ENCODE data around the gene ARHGAP24. TPM values are rescaled to one million over a fixed set of nuclear protein-coding genes. Genes with fewer than 3 reads are reported as not detected.

Gene ARHGAP24
- polyA plus RNA-seq, 1 of the 3 experiments (the other 2 are of a cell fraction) = 1.4 TPM

DNA sequence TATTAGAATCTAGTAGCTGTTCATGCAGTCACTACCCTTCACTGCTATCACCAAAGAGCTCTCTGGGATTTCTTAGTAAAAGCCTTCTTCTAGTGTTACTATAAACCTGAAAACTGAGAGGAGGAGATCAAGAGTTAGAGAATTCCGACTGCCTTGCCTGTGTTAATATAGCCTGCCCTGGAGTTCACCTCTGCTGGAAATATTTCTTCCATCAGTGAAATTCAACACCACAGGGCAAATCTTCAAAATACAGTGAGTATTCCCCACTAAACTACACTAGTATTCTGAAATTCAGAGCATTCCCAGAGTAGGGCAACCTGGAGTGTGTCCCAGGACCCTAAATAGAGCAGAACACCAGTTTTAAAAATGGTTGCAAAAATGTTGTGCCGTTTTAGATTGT lies 301.1 kb downstream of the ARHGAP24 start:
- TF ChIP-seq GATA2 (CRISPR knock-in tag; IDR thresholded peaks at IDR 0.05) (no peak), NRF1 (IDR thresholded peaks at IDR 0.05; ENCODE audit: low read depth, low read length) (no peak), TAF1 (IDR thresholded peaks at IDR 0.05; ENCODE audit: borderline replicate concordance, low read depth, low read length) (no peak), POLR2AphosphoS5 (IDR thresholded peaks at IDR 0.05; ENCODE audit: low read depth, low read length) (no peak), FOSL2 (IDR thresholded peaks at IDR 0.05; ENCODE audit: borderline replicate concordance, low read depth) (no peak), JUND (IDR thresholded peaks at IDR 0.05) (no peak), TEAD4 (IDR thresholded peaks at IDR 0.05; ENCODE audit: borderline replicate concordance, insufficient read depth) (no peak)
- no peak overlapping the region for H3K4me3 ChIP-seq (ENCODE audit: low read depth in 2 of 2, low read length in 1 of 2)
- H2AFZ ChIP-seq (ENCODE audit: low read depth) = peak overlapping the region; percentile 2; the same call in 1 of the 2 replicates
- no peaks in the 10 kb centered on the region for H3K9me2 ChIP-seq
- DNase-seq = no peak
- 68% methylated on average over 2 of the region's 2 CpGs for WGBS (ENCODE audit: low lambda C conversion rate)
- POLR2A ChIA-PET = no interaction called here
- peaks cover 10% of the 10 kb centered on the region for H3K79me2 ChIP-seq (ENCODE audit: insufficient read depth)
- peak overlapping the region; percentile 34 to 49; a peak in 3 of 4 replicates for H3K27ac ChIP-seq (ENCODE audit: low read depth in 2 of 2, low read length in 1 of 2)
- H4K20me1 ChIP-seq (ENCODE audit: insufficient read depth) = no peaks in the 10 kb centered on the region
- no peaks in the 10 kb centered on the region for H3K9me3 ChIP-seq
- H3F3A ChIP-seq (replicated peaks; ENCODE audit: insufficient read depth) = peaks cover 8% of the 10 kb centered on the region
- peaks cover 0 to 2% of the 10 kb centered on the region in 2 experiments for H3K36me3 ChIP-seq (replicated peaks in 1 of 2; ENCODE audit: control insufficient read depth in 1 of 2, insufficient read depth in 2 of 2, low read length in 1 of 2)
- H3K4me1 ChIP-seq (ENCODE audit: control insufficient read depth in 1 of 2, insufficient read depth in 2 of 2, low read depth in 1 of 2, low read length in 1 of 2) = peaks cover 4 to 18% of the 10 kb centered on the region in 2 experiments; a peak in 3 of 4 replicates
- H3K9ac ChIP-seq = no peak overlapping the region
- H3K4me2 ChIP-seq = peak overlapping the region; percentile 29; the same call in 1 of the 2 replicates
- H3K27me3 ChIP-seq (ENCODE audit: insufficient read depth) = no peaks in the 10 kb centered on the region
- CTCF ChIA-PET = interaction anchor here (0.9 kb wide), 1 partner anchor 22 kb away, joined by 4 read pairs; no protein-coding TSS in a partner anchor

DNA sequence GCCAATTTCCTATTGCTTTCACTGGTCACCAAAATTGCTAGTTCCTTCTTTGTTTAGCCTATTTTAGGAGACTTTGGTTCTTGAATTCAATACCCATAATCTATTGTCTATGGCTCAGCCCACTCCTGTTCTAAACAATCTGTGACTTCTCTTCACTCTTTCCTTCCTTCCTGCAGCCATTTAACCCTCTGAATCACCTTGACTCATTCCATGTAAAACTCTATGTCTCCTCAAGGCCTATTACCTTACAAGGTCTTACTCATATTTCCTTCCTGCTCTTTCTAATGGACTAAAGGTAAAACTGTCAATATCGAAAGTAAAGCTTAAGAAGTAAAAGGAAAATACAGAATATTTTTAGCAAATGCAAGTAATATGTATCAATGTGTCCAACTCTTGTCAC lies 301.6 kb downstream of the ARHGAP24 start:
- Histone ChIP-seq H2AFZ (ENCODE audit: low read depth) (no peak overlapping the region), H4K20me1 (ENCODE audit: insufficient read depth) (no peaks in the 10 kb centered on the region)

More for the DNA sequence above, 301.6 kb downstream of the ARHGAP24 start:
- DNase-seq = no peak
- CTCF ChIA-PET = no interaction called here
- 61% methylated on average over 1 of the region's 1 CpG for whole genome bisulfite sequencing (ENCODE audit: low lambda C conversion rate)
- POLR2A ChIA-PET = no interaction called here
- TF ChIP-seq FOSL2 (IDR thresholded peaks at IDR 0.05; ENCODE audit: borderline replicate concordance, low read depth) (no peak; the same call in 1 of the 2 replicates), RCOR1 (IDR thresholded peaks at IDR 0.05; ENCODE audit: low read length) (no peak), USF2 (IDR thresholded peaks at IDR 0.05; ENCODE audit: borderline replicate concordance, low read depth, low read length) (no peak), RAD21 (IDR thresholded peaks at IDR 0.05; ENCODE audit: low read length) (no peak), FOXJ3 (CRISPR knock-in tag; IDR thresholded peaks at IDR 0.05) (no peak), TCF12 (IDR thresholded peaks at IDR 0.05) (no peak), SMC3 (IDR thresholded peaks at IDR 0.05; ENCODE audit: low read depth, low read length) (no peak), ELF1 (IDR thresholded peaks at IDR 0.05) (no peak), GATA2 (CRISPR knock-in tag; IDR thresholded peaks at IDR 0.05) (no peak), MEF2A (IDR thresholded peaks at IDR 0.05; ENCODE audit: borderline replicate concordance, low read depth) (no peak), MXI1 (IDR thresholded peaks at IDR 0.05; ENCODE audit: low read depth, low read length) (no peak), CHD2 (IDR thresholded peaks at IDR 0.05; ENCODE audit: low read length, partially characterized antibody) (no peak), NRF1 (IDR thresholded peaks at IDR 0.05; ENCODE audit: low read depth, low read length) (no peak), GABPA (IDR thresholded peaks at IDR 0.05; ENCODE audit: low read depth) (no peak), FOXM1 (IDR thresholded peaks at IDR 0.05; ENCODE audit: low read depth) (no peak)
- TF ChIP-seq, protein P1, sequence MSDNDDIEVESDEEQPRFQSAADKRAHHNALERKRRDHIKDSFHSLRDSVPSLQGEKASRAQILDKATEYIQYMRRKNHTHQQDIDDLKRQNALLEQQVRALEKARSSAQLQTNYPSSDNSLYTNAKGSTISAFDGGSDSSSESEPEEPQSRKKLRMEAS (IDR thresholded peaks at IDR 0.05; ENCODE audit: low read depth) = no peak
- TF ChIP-seq, protein P2, sequence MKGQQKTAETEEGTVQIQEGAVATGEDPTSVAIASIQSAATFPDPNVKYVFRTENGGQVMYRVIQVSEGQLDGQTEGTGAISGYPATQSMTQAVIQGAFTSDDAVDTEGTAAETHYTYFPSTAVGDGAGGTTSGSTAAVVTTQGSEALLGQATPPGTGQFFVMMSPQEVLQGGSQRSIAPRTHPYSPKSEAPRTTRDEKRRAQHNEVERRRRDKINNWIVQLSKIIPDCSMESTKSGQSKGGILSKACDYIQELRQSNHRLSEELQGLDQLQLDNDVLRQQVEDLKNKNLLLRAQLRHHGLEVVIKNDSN (IDR thresholded peaks at IDR 0.05; ENCODE audit: borderline replicate concordance, low read depth) = no peak
- TF ChIP-seq, protein P3, sequence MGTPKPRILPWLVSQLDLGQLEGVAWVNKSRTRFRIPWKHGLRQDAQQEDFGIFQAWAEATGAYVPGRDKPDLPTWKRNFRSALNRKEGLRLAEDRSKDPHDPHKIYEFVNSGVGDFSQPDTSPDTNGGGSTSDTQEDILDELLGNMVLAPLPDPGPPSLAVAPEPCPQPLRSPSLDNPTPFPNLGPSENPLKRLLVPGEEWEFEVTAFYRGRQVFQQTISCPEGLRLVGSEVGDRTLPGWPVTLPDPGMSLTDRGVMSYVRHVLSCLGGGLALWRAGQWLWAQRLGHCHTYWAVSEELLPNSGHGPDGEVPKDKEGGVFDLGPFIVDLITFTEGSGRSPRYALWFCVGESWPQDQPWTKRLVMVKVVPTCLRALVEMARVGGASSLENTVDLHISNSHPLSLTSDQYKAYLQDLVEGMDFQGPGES (IDR thresholded peaks at IDR 0.05; ENCODE audit: low read depth, low read length) = no peak
- TF ChIP-seq, protein P4, sequence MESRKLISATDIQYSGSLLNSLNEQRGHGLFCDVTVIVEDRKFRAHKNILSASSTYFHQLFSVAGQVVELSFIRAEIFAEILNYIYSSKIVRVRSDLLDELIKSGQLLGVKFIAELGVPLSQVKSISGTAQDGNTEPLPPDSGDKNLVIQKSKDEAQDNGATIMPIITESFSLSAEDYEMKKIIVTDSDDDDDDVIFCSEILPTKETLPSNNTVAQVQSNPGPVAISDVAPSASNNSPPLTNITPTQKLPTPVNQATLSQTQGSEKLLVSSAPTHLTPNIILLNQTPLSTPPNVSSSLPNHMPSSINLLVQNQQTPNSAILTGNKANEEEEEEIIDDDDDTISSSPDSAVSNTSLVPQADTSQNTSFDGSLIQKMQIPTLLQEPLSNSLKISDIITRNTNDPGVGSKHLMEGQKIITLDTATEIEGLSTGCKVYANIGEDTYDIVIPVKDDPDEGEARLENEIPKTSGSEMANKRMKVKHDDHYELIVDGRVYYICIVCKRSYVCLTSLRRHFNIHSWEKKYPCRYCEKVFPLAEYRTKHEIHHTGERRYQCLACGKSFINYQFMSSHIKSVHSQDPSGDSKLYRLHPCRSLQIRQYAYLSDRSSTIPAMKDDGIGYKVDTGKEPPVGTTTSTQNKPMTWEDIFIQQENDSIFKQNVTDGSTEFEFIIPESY (IDR thresholded peaks at IDR 0.05; ENCODE audit: borderline replicate concordance, low read depth) = no peak
- Histone ChIP-seq H3K27ac (ENCODE audit: low read depth in 2 of 2, low read length in 1 of 2) (peak overlapping the region in 1 of 2 experiments; percentile 49; a peak in 2 of 4 replicates), H3K4me2 (peak overlapping the region; percentile 29; the same call in 1 of the 2 replicates), H3K79me2 (ENCODE audit: insufficient read depth) (peaks cover 10% of the 10 kb centered on the region), H3K9me3 (no peaks in the 10 kb centered on the region), H3K4me3 (ENCODE audit: low read depth in 2 of 2, low read length in 1 of 2) (no peak overlapping the region), H3F3A (replicated peaks; ENCODE audit: insufficient read depth) (peaks cover 13% of the 10 kb centered on the region), H3K4me1 (ENCODE audit: control insufficient read depth in 1 of 2, insufficient read depth in 2 of 2, low read depth in 1 of 2, low read length in 1 of 2) (peaks cover 4 to 18% of the 10 kb centered on the region in 2 experiments; a peak in 3 of 4 replicates), H3K36me3 (replicated peaks in 1 of 2; ENCODE audit: control insufficient read depth in 1 of 2, insufficient read depth in 2 of 2, low read length in 1 of 2) (peaks cover 0 to 4% of the 10 kb centered on the region in 2 experiments), H3K9me2 (no peaks in the 10 kb centered on the region), H3K27me3 (ENCODE audit: insufficient read depth) (no peaks in the 10 kb centered on the region), H3K9ac (no peak overlapping the region; the same call in 1 of the 2 replicates)

Data from SK-N-SH (cell line).